Pulmonary artery endothelial cell (primary cell): ENCODE measurements around the gene ST3GAL6. TPM values are rescaled to one million over a fixed set of nuclear protein-coding genes. Genes with fewer than 3 reads are reported as not detected.
"Not testable (repeated sequence)": the region's sequence is repeated elsewhere in the genome, so short reads cannot be mapped to it uniquely, and the experiment has no call there.

Experiments used
- DNase-seq: peaks from one replicate; pipeline ENCODE4 v3.0.0-alpha.2; 2011; ENCODE audit warnings: low read depth, low spot score
- total RNA-seq: library from RNA; depleted of rRNA; stranded (reverse); fragments of >200 nt; gene quantifications from 2 replicates; pipeline ENCODE4 v1.2.3, GENCODE V29; 2014

Gene ST3GAL6
- total RNA-seq, 1 donor from 2014 or later: 22.2 TPM

DNA sequence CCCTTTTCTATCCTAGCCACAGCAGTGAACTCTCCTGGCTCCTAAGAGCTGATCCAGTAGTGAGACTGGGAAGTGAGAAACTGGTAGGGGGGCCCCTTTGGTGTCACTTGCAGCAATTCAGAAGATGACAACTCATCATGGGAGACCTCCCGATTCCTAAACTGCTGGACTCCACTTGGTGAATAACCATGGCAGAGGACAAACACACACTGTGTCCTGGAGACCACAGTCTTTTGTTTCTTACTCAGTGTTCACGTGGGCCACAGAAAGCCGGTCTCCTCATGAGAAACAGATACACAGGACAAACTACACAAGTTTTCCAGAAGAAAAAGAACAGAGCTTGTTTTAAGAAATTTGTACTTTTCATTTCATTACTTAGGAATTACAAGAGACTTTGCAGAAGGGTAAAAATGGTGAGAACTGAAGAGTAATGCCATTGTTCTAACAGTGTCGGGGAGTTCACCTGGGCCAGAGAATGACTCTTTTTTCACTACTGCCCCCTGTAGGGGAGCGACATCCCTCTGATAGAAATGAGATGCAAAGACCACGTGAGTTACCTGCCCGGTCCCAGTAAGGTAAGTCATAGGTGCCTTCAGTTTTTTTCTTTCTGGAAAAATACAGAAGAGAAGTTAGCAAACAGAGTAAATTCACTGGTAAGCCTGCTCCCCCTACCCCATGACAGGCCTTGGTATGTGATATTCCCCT is 38.1 kb downstream of the ST3GAL6 start:
- DNase-seq: no peak

GRCh38 chr3:98805571-98805970 is 42.4 kb downstream of the ST3GAL6 start:
- DNase-seq: no peak

DNA sequence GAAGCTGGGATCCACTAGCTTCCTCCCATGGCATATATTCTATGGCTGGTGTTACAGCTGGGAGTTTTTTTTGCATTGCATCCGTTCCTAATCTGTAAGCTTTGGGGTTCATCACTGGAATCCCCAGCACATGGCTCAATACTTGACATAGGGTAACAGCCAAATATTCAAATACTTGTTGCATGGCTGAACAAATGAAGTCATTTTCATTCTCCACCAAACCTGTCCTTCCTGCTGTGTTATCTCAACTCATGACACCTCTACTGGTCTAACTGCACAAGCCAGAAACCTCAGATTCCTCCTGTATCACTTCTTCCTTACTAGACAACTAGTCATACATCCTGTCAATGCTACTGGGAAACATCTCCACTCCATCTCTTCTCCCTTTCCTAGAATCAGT is 43.4 kb downstream of the ST3GAL6 start:
- no peak for DNase-seq

GRCh38 chr3:98807011-98807410 is 43.9 kb downstream of the ST3GAL6 start:
- no peak for DNase-seq

GRCh38 chr3:98807561-98807960 is 44.4 kb downstream of the ST3GAL6 start:
- no peak for DNase-seq

DNA sequence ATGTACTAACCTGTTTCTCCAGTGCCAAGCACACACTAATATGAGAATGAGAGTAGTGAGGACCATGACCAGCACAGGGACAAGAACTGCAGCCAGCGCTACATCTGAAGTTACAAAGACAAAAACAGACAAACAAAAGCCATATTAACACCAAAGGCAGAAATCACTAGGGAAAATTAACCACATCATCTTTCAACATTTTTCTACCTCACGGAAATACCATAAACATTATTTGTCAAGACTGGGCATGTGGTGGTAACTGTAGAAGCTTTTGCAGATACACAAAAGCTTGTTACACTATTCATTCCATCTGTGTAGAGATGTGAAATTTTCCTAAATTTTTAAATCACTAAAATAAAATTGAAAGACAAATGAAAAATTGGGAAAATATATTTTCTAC is 44.9 kb downstream of the ST3GAL6 start:
- no peak for DNase-seq

DNA sequence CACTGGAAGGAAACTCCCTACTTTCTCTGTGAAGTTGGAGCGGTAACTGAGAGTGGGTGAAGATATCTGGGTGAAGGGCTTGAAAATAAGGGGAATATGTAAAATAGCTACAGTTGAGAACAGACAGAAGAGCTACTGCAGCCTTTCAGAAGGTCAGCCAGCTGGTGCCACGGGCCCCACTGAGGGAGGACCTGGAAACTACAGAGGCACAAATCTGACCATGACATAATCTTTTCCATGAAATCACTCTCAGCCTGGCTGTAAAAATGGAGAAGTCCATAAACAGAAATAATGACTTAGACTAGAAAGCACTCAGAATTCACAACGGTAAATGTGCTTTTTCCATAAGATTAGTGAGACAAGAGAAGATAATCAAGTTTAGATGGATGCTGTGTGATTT is 46.4 kb downstream of the ST3GAL6 start:
- no peak for DNase-seq

DNA sequence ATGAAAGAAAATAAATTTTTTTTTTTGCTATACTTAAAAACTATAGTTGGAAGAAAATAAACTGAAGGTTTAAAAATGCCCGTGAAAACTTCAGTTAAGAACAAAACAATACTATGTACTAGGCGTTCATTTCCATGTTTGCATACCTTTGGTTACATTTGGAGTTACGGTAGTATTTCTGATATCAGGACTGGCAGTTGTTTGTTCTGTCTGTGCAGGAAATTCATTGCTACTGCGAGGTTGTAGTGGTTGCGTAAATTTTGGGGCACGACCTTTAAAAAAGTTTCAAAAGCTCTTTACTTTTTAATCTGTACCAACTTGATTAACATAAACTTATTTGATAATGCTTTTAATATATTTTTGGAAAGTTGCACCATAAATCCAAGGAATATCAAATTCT is 47.9 kb downstream of the ST3GAL6 start:
- no peak for DNase-seq

GRCh38 chr3:98812851-98813374 is 49.8 kb downstream of the ST3GAL6 start:
- DNase-seq: no peak

- DNase-seq: no peak
Measured at GRCh38 chr3:98814817-98815420, 51.8 kb downstream of the ST3GAL6 start.

GRCh38 chr3:98817547-98818041 is 54.5 kb downstream of the ST3GAL6 start:
- DNase-seq: no peak

GRCh38 chr3:98821063-98821462 is 57.9 kb downstream of the ST3GAL6 start:
- no peak for DNase-seq

DNA sequence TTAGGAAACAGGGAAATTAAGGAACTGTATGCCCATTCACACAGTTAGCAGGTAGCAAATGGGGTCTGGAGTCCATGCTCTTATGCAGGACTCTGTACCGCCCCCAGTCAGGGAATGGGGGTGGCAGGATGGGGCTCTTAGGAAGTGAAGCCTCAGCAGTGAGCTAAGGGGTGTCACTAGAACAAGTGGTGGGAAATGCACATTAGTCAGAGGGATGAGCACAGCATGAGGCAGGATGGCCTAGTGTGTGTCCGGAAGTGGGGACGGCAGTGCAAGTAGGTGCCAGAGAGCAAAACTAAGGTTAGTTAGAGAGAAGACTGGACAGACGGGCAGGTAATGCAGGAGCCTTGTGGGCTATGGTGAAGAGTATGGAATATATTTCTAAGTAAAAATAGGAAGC is 60.7 kb downstream of the ST3GAL6 start:
- no peak for DNase-seq

DNA sequence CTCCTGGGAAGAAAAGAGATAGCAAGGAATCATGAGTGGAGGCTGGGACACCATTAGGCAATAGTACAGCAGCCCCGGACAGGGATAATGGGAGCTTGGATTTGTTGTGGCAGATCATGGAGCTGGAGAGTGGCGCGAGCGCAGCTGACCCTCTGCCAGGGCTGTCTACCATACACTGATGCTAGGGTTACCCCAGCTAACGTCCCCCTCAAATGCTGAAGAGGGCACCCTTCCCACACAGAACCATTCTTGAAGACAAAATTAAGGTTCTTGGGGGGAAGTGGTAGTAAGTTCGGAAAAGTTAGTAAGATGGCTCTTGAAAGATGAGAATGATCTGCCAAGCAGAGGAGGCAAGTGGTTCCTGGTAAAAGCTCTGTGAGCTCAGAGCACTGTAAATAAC is 61.1 kb downstream of the ST3GAL6 start:
- no peak for DNase-seq

DNA sequence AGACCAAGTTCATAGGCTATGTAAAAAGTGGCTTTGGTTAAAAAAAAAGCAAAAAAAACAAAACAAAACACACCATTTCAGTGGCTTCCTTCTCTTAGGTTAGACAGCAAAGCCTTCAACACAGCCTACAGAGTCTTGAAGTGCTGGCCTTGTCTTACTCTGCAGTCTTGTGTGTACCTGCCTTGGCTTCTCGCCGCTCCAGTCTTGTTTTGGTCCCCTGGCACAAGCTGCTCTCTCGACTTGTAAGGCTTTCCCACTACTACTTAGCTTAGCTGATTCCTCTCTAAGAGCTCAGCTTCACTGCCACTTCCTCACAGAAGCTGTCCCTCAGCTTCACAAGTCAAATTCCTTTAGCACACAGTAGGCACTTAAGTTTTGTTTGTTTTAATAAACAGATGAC is 63.0 kb downstream of the ST3GAL6 start:
- DNase-seq: no peak

DNA sequence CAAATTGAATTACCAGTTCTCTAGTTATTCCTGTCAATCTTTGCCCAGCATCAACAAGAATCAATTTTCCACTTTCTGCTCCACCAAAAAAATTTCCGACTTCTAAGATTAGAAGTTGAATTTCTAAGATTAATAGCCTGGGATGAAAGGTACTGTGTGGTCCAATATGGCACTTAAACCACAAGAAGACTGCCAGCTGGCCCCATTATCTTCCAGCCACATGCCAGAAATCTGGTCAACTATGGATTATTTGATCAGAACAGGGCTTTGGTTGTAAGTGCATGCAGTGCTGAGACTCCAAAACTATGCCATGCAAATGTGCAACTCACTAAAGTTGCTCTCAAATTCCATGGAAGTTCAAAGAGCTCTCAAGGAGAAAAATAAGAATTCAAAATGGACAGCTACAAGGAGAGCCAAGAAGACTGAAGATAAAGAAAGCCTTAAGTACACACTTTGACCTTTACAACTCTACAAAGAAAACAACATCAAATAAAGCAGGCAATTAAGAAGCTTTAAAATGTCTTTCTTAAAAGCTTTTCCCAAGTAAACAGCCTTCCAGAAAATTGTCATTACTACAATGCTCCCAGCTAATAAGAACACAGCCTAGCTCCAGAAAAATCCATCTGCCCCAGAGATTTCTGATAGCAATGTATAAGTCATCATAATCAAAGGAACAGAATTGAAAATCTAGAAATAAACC is 64.2 kb downstream of the ST3GAL6 start:
- DNase-seq: no peak

- no peak for DNase-seq
Measured at GRCh38 chr3:98829246-98829832, 66.2 kb downstream of the ST3GAL6 start.

DNA sequence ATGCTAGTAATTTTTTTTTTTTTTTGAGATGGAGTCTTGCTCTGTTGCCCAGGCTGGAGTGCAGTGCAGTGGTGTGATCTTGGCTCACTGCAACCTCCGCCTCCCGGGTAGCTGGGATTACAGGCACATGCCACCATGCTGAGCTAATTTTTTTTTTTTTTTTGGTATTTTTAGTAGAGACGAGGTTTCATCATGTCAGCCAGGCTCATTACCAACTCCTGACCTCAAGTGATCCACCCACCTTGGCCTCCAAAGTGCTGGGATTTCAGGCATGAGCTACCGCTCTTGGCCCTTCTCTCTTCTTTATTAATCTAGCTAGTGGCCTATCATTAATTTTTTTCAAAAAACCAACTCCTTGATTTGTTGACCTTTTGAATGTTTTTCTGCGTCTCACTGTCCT is 67.9 kb downstream of the ST3GAL6 start:
- not testable (repeated sequence) for DNase-seq

- no peak for DNase-seq
Measured at GRCh38 chr3:98839846-98840245, 76.7 kb downstream of the ST3GAL6 start.

DNA sequence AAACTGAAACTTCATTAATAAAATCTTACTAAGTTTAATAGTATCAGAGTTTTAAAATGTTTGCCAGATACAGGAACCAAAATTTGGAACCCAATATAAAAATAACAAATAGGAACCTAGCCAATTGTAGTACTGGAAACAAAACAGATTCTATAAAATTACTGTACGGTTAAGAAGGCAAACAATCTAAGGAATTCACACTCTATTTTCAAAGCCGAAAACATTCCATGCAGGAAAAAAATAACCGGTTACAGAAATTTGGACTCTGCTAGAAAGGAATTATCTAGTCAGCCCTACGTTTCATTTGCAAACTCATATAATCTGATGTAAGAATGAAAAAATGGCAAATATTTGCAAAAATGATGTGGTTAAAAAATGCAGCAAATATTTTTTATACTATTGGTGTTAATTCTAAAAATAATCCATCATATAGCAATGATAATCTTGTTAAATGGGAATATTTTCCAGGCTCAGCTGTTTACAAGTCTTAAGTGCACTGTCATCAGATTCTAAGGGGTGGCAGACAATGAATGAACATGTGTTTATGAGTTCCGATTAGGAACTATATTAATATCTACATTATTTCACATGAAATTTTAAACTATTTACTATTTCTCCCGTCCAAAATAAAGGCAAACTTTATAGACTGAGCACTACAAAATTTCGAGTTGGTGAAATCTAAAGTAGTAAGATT is 80.3 kb downstream of the ST3GAL6 start:
- DNase-seq: no peak
